Spinal cord (tissue), 10 donors: ENCODE results near the gene ACTR3. TPM values are rescaled to one million over a fixed set of nuclear protein-coding genes. Genes with fewer than 3 reads are reported as not detected.

Experiments
- DNase-seq, 6 donors: peaks; one replicate each; pipeline versions ENCODE4 v3.0.0 to v3.0.0-alpha.2; 2013 to 2015; ENCODE audit warnings: low spot score in 6 of 6, low read depth in 4 of 6
- H3K27ac ChIP-seq: one replicate; pipeline ENCODE4 v1.5.1; 2013; ENCODE audit warnings: low read depth, low read length, control low read depth
- H3K27me3 ChIP-seq: one replicate; pipeline ENCODE4 v1.6.1; 2013; ENCODE audit warnings: low read length; ENCODE audit not compliant: control insufficient read depth, insufficient read depth
- H3K36me3 ChIP-seq: one replicate; pipeline ENCODE4 v1.6.1; 2013; ENCODE audit warnings: low read length; ENCODE audit not compliant: control insufficient read depth, insufficient read depth
- H3K4me1 ChIP-seq: one replicate; pipeline ENCODE4 v1.6.1; 2013; ENCODE audit warnings: low read length; ENCODE audit not compliant: control insufficient read depth, insufficient read depth
- H3K4me3 ChIP-seq: one replicate; pipeline ENCODE4 v1.5.1; 2013; ENCODE audit warnings: low read depth, low read length, control low read depth
- H3K9me3 ChIP-seq: one replicate; pipeline ENCODE4 v1.6.1; 2013; ENCODE audit warnings: low read length; ENCODE audit not compliant: control insufficient read depth, insufficient read depth
- WGBS: methylation state at CpG from one replicate; pipeline ENCODE4 v1.1.5; 2013; ENCODE audit warnings: missing lambda C conversion rate; ENCODE audit not compliant: insufficient coverage; 5-methylcytosine and 5-hydroxymethylcytosine counted together
- polyA plus RNA-seq, 2 donors: library from polyadenylated mRNA; unstranded; fragments of 120-200 nt; gene quantifications; one replicate each; pipeline ENCODE4 v1.2.1, GENCODE V29; 2013; ENCODE audit not compliant: insufficient read length in 2 of 2
- total RNA-seq, 2 donors: library from RNA; depleted of rRNA in 1 of 2; stranded (reverse); fragments of 120-200 nt in 1 of 2; fragments of >200 nt in 1 of 2; gene quantifications; one replicate each; pipeline versions ENCODE4 v1.2.3 to v1.2.4, GENCODE V29; 2013 to 2014
- donor health status: healthy.

Gene ACTR3
- total and polyA plus RNA-seq, 4 donors, result 127 to 174 (median 146) TPM

- Histone ChIP-seq H3K4me3 (no peak overlapping the region), H3K27ac (no peak overlapping the region)
- DNase-seq, result peak in 2 of 6 donors; percentile 61 to 62
Observed at GRCh38 chr2:113973810-113974209, 83.9 kb downstream of the ACTR3 start.

GRCh38 chr2:113974727-113975126, 84.8 kb downstream of the ACTR3 start:
- Histone ChIP-seq H3K9me3 (no peaks in the 10 kb centered on the region), H3K27me3 (no peaks in the 10 kb centered on the region), H3K4me3 (no peak overlapping the region), H3K27ac (no peak overlapping the region), H3K4me1 (peaks cover 14% of the 10 kb centered on the region), H3K36me3 (no peaks in the 10 kb centered on the region)
- 51% methylated on average over 2 of the region's 4 CpGs for WGBS
- DNase-seq, result peak in 2 of 6 donors; percentile 77 to 89

More at GRCh38 chr2:113973810-113974209, 83.9 kb downstream of the ACTR3 start:
- WGBS, result 28% methylated on average over 4 of the region's 4 CpGs
- peaks cover 14% of the 10 kb centered on the region for H3K4me1 ChIP-seq
- no peaks in the 10 kb centered on the region for H3K27me3 ChIP-seq
- H3K9me3 ChIP-seq, result no peaks in the 10 kb centered on the region
- no peaks in the 10 kb centered on the region for H3K36me3 ChIP-seq

GRCh38 chr2:113976277-113976928, 86.5 kb downstream of the ACTR3 start:
- DNase-seq, result no peak
- 91% methylated on average over 5 of the region's 7 CpGs for WGBS
- H3K4me3 ChIP-seq, result no peak overlapping the region

DNA sequence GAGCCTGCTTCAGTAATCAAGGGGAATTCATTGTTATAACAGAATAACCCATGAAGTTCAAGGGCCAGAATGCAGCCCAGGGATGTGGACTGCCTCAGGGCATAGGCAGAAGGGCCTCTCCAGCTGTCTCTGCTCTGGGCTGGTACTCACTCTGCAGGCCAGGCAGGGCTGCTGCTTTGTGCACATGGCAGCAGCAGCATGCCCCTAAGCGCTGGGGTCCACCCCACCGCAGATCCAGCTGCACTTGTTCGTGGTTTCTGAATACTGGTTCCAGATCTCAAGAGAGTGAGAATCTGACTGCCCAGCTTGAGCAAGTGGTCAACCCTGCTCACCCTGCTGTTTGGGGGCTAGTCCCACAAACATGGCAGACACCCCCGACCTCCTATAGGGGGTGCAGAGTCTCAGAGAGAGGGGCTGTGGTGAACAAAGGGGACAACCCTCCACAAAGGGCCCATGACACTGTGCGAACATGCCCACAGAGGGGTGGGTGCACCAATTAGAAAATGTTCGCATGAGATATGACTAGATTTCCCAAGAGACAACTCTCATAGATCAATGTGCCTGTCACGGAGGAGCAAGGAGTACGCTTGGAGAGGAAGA, 87.3 kb downstream of the ACTR3 start:
- 95% methylated on average over 3 of the region's 8 CpGs for WGBS

More at GRCh38 chr2:113976277-113976928, 86.5 kb downstream of the ACTR3 start:
- no peaks in the 10 kb centered on the region for H3K36me3 ChIP-seq
- no peaks in the 10 kb centered on the region for H3K27me3 ChIP-seq
- no peak overlapping the region for H3K27ac ChIP-seq
- peaks cover 14% of the 10 kb centered on the region for H3K4me1 ChIP-seq
- H3K9me3 ChIP-seq, result no peaks in the 10 kb centered on the region

DNA sequence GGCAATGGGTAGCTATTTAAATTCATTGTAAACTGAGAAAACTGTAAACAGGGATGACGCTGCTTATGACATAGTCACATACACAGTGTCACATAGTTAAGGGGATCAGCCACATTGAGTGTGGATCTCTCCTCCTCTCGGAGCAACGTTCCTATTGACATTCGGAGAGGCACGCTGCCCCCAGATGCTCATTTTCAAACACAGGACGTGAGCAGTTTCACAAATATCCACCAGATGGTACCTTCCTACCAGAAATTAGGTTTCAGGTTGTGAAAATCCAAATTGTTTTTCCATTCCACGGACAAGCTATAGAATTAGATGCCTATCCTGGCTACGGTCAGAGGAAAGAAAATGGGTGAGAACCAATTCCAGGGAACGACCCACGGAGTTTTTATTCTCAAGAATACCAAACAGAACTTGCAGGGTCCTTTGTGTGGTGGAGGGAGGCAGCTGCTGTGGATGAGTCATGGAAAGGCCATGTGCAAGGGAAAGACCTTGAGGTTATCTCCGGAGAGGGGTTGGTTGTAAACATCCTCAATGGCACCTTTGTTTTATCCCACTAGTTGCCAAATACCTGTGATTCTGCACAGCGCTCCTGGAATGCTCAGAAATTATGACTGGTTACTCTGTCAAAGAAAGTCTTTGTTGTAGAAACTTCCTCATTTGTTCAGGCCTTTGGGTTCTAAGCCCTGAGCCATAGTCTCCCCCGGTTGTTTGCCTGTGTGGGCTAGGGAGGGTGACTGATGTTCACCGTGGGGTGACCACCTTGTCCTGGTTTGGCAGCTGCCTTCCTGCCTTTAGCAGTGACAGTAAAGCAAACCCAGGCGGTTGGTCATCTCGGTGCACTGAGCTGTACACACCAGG, 88.0 kb downstream of the ACTR3 start:
- Histone ChIP-seq H3K9me3 (no peaks in the 10 kb centered on the region), H3K36me3 (no peaks in the 10 kb centered on the region), H3K27ac (no peak overlapping the region), H3K27me3 (no peaks in the 10 kb centered on the region), H3K4me3 (no peak overlapping the region), H3K4me1 (peaks cover 14% of the 10 kb centered on the region)
- 32% methylated on average over 8 of the region's 16 CpGs for WGBS
- peak; percentile 51 to 95 (median 60) for DNase-seq

More for the DNA sequence above, 87.3 kb downstream of the ACTR3 start:
- no peak for DNase-seq
- no peak overlapping the region for H3K27ac ChIP-seq
- no peaks in the 10 kb centered on the region for H3K36me3 ChIP-seq
- no peaks in the 10 kb centered on the region for H3K9me3 ChIP-seq
- H3K4me1 ChIP-seq, result peaks cover 14% of the 10 kb centered on the region
- H3K27me3 ChIP-seq, result no peaks in the 10 kb centered on the region
- no peak overlapping the region for H3K4me3 ChIP-seq

- Histone ChIP-seq H3K4me1 (peaks cover 14% of the 10 kb centered on the region), H3K4me3 (no peak overlapping the region), H3K9me3 (no peaks in the 10 kb centered on the region), H3K27me3 (no peaks in the 10 kb centered on the region), H3K36me3 (no peaks in the 10 kb centered on the region), H3K27ac (no peak overlapping the region)
- DNase-seq, result no peak
- 96% methylated on average over 15 of the region's 20 CpGs for WGBS
Observed at GRCh38 chr2:113978524-113979190, 88.8 kb downstream of the ACTR3 start.

DNA sequence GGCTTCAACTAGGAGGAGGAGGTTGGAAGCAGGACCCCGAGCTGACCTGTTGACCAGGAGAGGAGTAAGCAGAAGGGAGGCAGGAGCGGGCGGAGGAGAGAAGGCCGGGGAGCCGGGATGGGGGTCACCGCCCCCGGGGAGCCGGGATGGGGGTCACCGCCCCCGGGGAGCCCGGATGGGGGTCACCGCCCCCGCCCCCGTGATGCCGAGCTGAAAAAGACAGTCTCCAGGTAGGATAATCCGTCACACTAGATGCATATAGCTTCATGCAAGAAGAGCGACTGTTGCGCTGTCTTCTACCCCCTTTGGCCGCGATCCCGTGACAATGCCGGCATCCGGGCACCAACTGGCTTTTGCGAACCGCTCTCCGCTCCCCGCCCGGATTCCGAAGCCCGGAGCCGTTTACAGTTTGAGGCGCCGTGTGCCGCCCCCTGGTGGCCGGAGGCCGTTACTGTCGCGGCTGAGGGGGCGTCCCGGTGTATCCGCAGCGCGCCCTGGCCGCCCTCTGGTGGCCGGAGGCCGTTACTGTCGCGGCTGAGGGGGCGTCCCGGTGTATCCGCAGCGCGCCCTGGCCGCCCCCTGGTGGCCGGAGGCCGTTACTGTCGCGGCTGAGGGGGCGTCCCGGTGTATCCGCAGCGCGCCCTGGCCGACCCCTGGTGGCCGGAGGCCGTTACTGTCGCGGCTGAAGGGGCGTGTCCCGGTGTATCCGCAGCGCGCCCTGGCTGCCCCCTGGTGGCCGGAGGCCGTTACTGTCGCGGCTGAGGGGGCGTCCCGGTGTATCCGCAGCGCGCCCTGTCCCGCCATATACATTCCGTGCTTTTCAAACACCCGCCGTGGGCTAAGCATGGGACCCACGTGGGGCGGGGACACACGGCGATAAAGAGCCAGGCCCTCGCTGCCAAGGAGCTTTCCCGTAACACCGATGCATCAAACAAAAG, 89.6 kb downstream of the ACTR3 start:
- no peaks in the 10 kb centered on the region for H3K36me3 ChIP-seq
- WGBS, result 58% methylated on average over 93 of the region's 93 CpGs
- H3K4me1 ChIP-seq, result peaks cover 13% of the 10 kb centered on the region
- no peak for DNase-seq
- no peak overlapping the region for H3K4me3 ChIP-seq
- no peak overlapping the region for H3K27ac ChIP-seq
- H3K9me3 ChIP-seq, result no peaks in the 10 kb centered on the region
- H3K27me3 ChIP-seq, result no peaks in the 10 kb centered on the region

- 90% methylated on average over 3 of the region's 4 CpGs for WGBS
- no peak for DNase-seq
Observed at GRCh38 chr2:113980946-113981345, 91.1 kb downstream of the ACTR3 start.

More at GRCh38 chr2:113980946-113981345, 91.1 kb downstream of the ACTR3 start:
- no peaks in the 10 kb centered on the region for H3K36me3 ChIP-seq
- peaks cover 10% of the 10 kb centered on the region for H3K4me1 ChIP-seq
- H3K4me3 ChIP-seq, result no peak overlapping the region
- H3K27me3 ChIP-seq, result no peaks in the 10 kb centered on the region
- H3K27ac ChIP-seq, result no peak overlapping the region
- no peaks in the 10 kb centered on the region for H3K9me3 ChIP-seq
